GM21717 (cell line): ENCODE data around the gene CCDC47.
A peak's percentile ranks its signal among the peaks of the same experiment; 100 is the strongest.
"Not testable (repeated sequence)": the region's sequence is repeated elsewhere in the genome, so short reads cannot be mapped to it uniquely, and the experiment has no call there.

ENCODE experiments used
- ATAC-seq: cut with Tn5 transposase; IDR thresholded peaks from one replicate; pipeline ENCODE4 v1.9.1; 2021; ENCODE audit warnings: mild to moderate bottlenecking, moderate library complexity; ENCODE audit not compliant: unreplicated experiment

Gene CCDC47

GRCh38 chr17:63773272-63774140 is at the start of gene CCDC47:
CCDC47 (minus strand) TSS chr17:63773597; CDS start chr17:63766175, 7,422 bp downstream.
- ATAC-seq = peak; percentile 88

GRCh38 chr17:63822537-63822936 is 49.1 kb upstream of the CCDC47 start:
- ATAC-seq = no peak

- ATAC-seq = no peak
These were observed 48.4 kb upstream of the CCDC47 start for GRCh38 chr17:63821804-63822203.

GRCh38 chr17:63820963-63821561 is 47.7 kb upstream of the CCDC47 start:
- ATAC-seq = no peak

- ATAC-seq = no peak
These were observed 46.5 kb upstream of the CCDC47 start for GRCh38 chr17:63819585-63820537.

- ATAC-seq = no peak
These were observed 45.7 kb upstream of the CCDC47 start for GRCh38 chr17:63819131-63819530.

GRCh38 chr17:63817736-63818385 is 44.5 kb upstream of the CCDC47 start:
- ATAC-seq = no peak

- no peak for ATAC-seq
These were observed 43.3 kb upstream of the CCDC47 start for GRCh38 chr17:63816669-63817068.

- no peak for ATAC-seq
These were observed 42.7 kb upstream of the CCDC47 start for GRCh38 chr17:63816123-63816522.

GRCh38 chr17:63809970-63810369 is 36.6 kb upstream of the CCDC47 start:
- ATAC-seq = no peak

- no peak for ATAC-seq
These were observed 32.2 kb upstream of the CCDC47 start for GRCh38 chr17:63805591-63805990.

GRCh38 chr17:63804328-63804727 is 30.9 kb upstream of the CCDC47 start:
- ATAC-seq = no peak

- ATAC-seq = no peak
These were observed 27.4 kb upstream of the CCDC47 start for GRCh38 chr17:63800783-63801182.

GRCh38 chr17:63798572-63799106 is 25.2 kb upstream of the CCDC47 start:
- ATAC-seq = no peak

- not testable (repeated sequence) for ATAC-seq
These were observed 23.0 kb upstream of the CCDC47 start for GRCh38 chr17:63796375-63796774.

GRCh38 chr17:63792055-63792729 is 18.8 kb upstream of the CCDC47 start:
- ATAC-seq = no peak

GRCh38 chr17:63790057-63790456 is 16.7 kb upstream of the CCDC47 start:
- no peak for ATAC-seq

GRCh38 chr17:63786971-63787711 is 13.7 kb upstream of the CCDC47 start:
- no peak for ATAC-seq

- ATAC-seq = no peak
These were observed 12.7 kb upstream of the CCDC47 start for GRCh38 chr17:63786117-63786516.
